HG02798 (cell line): ENCODE data around the gene MAN1C1.
"Not testable (repeated sequence)": the region's sequence is repeated elsewhere in the genome, so short reads cannot be mapped to it uniquely, and the experiment has no call there.

Experiments used
- ATAC-seq: cut with Tn5 transposase; IDR thresholded peaks from one replicate; pipeline ENCODE4 v1.9.1; 2021; ENCODE audit warnings: mild to moderate bottlenecking; ENCODE audit not compliant: unreplicated experiment, poor library complexity

MAN1C1 gene

GRCh38 chr1:25651824-25652741 lies 35.5 kb downstream of the MAN1C1 start:
- ATAC-seq, result no peak

- ATAC-seq, result no peak
These were observed 37.0 kb downstream of the MAN1C1 start for GRCh38 chr1:25653558-25653957.

GRCh38 chr1:25654109-25654660 lies 37.6 kb downstream of the MAN1C1 start:
- no peak for ATAC-seq

GRCh38 chr1:25657121-25657882 lies 40.7 kb downstream of the MAN1C1 start:
- ATAC-seq, result no peak

- ATAC-seq, result no peak
These were observed 41.5 kb downstream of the MAN1C1 start for GRCh38 chr1:25657883-25658760.

GRCh38 chr1:25658791-25659431 lies 42.3 kb downstream of the MAN1C1 start:
- no peak for ATAC-seq

- no peak for ATAC-seq
These were observed 44.6 kb downstream of the MAN1C1 start for GRCh38 chr1:25661043-25661815.

GRCh38 chr1:25662061-25662460 lies 45.5 kb downstream of the MAN1C1 start:
- ATAC-seq, result no peak

- not testable (repeated sequence) for ATAC-seq
These were observed 46.4 kb downstream of the MAN1C1 start for GRCh38 chr1:25662959-25663358.

GRCh38 chr1:25664357-25665199 lies 48.0 kb downstream of the MAN1C1 start:
- no peak for ATAC-seq

- no peak for ATAC-seq
These were observed 49.9 kb downstream of the MAN1C1 start for GRCh38 chr1:25666460-25666859.

GRCh38 chr1:25668931-25669573 lies 52.5 kb downstream of the MAN1C1 start:
- no peak for ATAC-seq

- no peak for ATAC-seq
These were observed 53.4 kb downstream of the MAN1C1 start for GRCh38 chr1:25669781-25670567.

GRCh38 chr1:25671929-25672328 lies 55.3 kb downstream of the MAN1C1 start:
- ATAC-seq, result no peak

GRCh38 chr1:25672763-25673409 lies 56.3 kb downstream of the MAN1C1 start:
- ATAC-seq, result no peak

GRCh38 chr1:25673456-25673855 lies 56.9 kb downstream of the MAN1C1 start:
- no peak for ATAC-seq
